GM19238 (cell line): Measurements from ENCODE around the gene PPARG.

Source experiments
- DNase-seq: peaks from one replicate; pipeline ENCODE4 v3.0.0; 2011; ENCODE audit warnings: low spot score; ENCODE audit not compliant: insufficient read length

Gene PPARG

DNA sequence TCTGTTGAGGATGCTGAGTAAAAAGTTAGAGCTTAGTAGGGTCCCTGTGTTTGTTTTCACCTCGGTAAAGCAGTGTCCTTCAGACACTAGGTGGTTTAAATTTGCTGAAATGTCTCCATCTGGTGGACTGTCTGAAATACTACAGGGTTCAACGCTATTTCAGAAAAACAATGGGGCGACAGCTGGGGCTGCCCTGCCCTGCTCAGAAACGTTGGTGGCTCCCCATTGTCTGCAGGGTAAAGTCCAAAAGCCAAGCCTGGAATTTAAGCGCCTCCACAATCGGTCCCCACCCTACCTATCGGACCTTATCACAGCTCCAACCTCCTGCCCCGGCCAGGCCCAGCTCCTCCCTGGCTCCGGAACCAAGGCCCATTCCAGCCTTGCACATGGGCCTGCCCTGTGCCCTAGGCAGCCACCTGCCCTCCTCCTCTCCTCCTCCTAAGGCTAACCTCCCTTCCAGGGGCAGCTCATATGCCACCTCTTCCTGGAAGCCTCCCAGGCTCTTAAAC lies 191.1 kb downstream of the PPARG start:
- peak; percentile 45 for DNase-seq

DNA sequence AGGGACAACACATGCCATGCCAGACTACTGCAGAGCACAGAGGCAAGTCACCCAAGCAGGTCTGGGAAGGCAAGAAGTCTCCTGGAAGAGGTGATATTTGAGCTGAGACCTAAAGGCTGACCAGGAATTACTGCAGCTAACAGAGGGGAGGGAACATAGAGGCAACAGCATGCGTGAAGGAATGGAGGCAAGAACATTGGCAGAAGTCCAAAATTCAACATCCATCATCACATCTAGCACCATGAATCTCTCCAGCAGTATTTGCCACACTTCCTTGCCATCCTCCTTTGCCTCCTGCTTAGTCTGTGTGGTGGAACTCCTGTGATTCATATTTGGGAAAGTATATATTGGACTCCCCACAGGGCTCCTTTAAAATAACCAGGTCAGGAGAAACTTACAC lies 194.5 kb downstream of the PPARG start:
- DNase-seq: no peak

DNA sequence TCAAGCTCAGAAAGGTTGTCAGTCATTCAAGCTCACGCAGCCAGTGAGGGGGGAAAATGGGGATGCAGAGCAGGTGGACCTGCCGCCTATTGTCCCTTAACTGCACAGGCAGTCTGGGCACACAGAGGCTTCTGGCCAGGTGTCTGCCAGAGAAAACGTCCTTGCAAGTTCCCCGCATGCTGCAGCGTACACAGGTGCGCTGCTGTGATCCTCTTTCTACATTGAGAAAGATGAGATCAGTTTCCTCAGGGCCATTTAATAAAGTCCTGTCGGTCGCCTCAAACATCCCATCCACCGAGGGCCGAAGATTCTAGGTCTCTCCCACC lies 195.0 kb downstream of the PPARG start:
- DNase-seq: no peak
